ENCODE measurements around the gene NRG2. TPM values are rescaled to one million over a fixed set of nuclear protein-coding genes. Genes with fewer than 3 reads are reported as not detected.

The NRG2 gene
- total RNA-seq, 1 donor from 2014 or later = 2.0 TPM

GRCh38 chr5:139968547-139969261 lies 74.4 kb downstream of the NRG2 start:
- Mint-ChIP-seq H3K4me1 (no peaks in the 10 kb centered on the region), H3K27me3 (ENCODE audit: low read depth) (peaks cover 56% of the 10 kb centered on the region), H3K9me3 (no peaks in the 10 kb centered on the region), H3K4me3 (no peak overlapping the region), H3K27ac (no peak overlapping the region), H3K36me3 (no peaks in the 10 kb centered on the region)
- DNase-seq (ENCODE audit: low spot score in 2 of 2, unreplicated experiment in 2 of 2) = peak; percentile 86 to 99
- peak; percentile 100 for TF ChIP-seq CTCF (IDR thresholded peaks at IDR 0.05; ENCODE audit: unreplicated experiment)

- Mint-ChIP-seq H3K4me1 (no peaks in the 10 kb centered on the region), H3K9me3 (no peaks in the 10 kb centered on the region), H3K36me3 (no peaks in the 10 kb centered on the region), H3K4me3 (no peak overlapping the region), H3K27ac (no peak overlapping the region), H3K27me3 (ENCODE audit: low read depth) (peaks cover 61% of the 10 kb centered on the region)
- TF ChIP-seq CTCF (IDR thresholded peaks at IDR 0.05; ENCODE audit: unreplicated experiment) = no peak
- no peak for DNase-seq (ENCODE audit: low spot score in 2 of 2, unreplicated experiment in 2 of 2)
These were observed 75.7 kb downstream of the NRG2 start for GRCh38 chr5:139967353-139967752.

GRCh38 chr5:139966856-139967255 lies 76.2 kb downstream of the NRG2 start:
- Mint-ChIP-seq H3K27ac (no peak overlapping the region), H3K4me3 (no peak overlapping the region), H3K9me3 (no peaks in the 10 kb centered on the region), H3K27me3 (ENCODE audit: low read depth) (peaks cover 64% of the 10 kb centered on the region), H3K36me3 (no peaks in the 10 kb centered on the region), H3K4me1 (no peaks in the 10 kb centered on the region)
- no peak for TF ChIP-seq CTCF (IDR thresholded peaks at IDR 0.05; ENCODE audit: unreplicated experiment)
- DNase-seq (ENCODE audit: low spot score in 2 of 2, unreplicated experiment in 2 of 2) = no peak

GRCh38 chr5:139964994-139965565 lies 78.0 kb downstream of the NRG2 start:
- peak in 1 of 2 experiments; percentile 14 for DNase-seq (ENCODE audit: low spot score in 2 of 2, unreplicated experiment in 2 of 2)
- Mint-ChIP-seq H3K4me3 (no peak overlapping the region), H3K9me3 (no peaks in the 10 kb centered on the region), H3K4me1 (no peaks in the 10 kb centered on the region), H3K27me3 (ENCODE audit: low read depth) (peaks cover 57% of the 10 kb centered on the region), H3K27ac (no peak overlapping the region), H3K36me3 (no peaks in the 10 kb centered on the region)
- TF ChIP-seq CTCF (IDR thresholded peaks at IDR 0.05; ENCODE audit: unreplicated experiment) = no peak

- Mint-ChIP-seq H3K27me3 (ENCODE audit: low read depth) (peaks cover 55% of the 10 kb centered on the region), H3K36me3 (no peaks in the 10 kb centered on the region), H3K4me1 (no peaks in the 10 kb centered on the region), H3K9me3 (no peaks in the 10 kb centered on the region), H3K27ac (no peak overlapping the region), H3K4me3 (no peak overlapping the region)
- no peak for TF ChIP-seq CTCF (IDR thresholded peaks at IDR 0.05; ENCODE audit: unreplicated experiment)
- DNase-seq (ENCODE audit: low spot score in 2 of 2, unreplicated experiment in 2 of 2) = peak in 1 of 2 experiments; percentile 35
These were observed 78.7 kb downstream of the NRG2 start for GRCh38 chr5:139964266-139964993.

Measured in mesothelial cell of epicardium (in vitro differentiated cells).